Astrocyte of the spinal cord (primary cell): Measurements from ENCODE around the gene MTHFD1.
A peak's percentile ranks its signal among the peaks of the same experiment; 100 is the strongest.
"Not testable (repeated sequence)": the region's sequence is repeated elsewhere in the genome, so short reads cannot be mapped to it uniquely, and the experiment has no call there.

Experiments
- DNase-seq: peaks from one replicate; pipeline ENCODE4 v3.0.0; 2011; ENCODE audit warnings: low read depth, low spot score
- H3K4me3 ChIP-seq: 2 replicates; pipeline ENCODE4 v1.5.1; 2011; ENCODE audit warnings: low read depth, mild to moderate bottlenecking, low read length, moderate library complexity
- in situ Hi-C: cut with HindIII; loops from 2 replicates; pipeline ENCODE4 v1.10.0; 2017; ENCODE audit warnings: low sequenced_read_pairs
- TF ChIP-seq, protein P1 (sequence below): IDR thresholded peaks from 2 replicates; pipeline ENCODE4 v1.5.1; 2012; ENCODE audit warnings: low read depth, mild to moderate bottlenecking, low read length, inconsistent platforms

MTHFD1 gene

DNA sequence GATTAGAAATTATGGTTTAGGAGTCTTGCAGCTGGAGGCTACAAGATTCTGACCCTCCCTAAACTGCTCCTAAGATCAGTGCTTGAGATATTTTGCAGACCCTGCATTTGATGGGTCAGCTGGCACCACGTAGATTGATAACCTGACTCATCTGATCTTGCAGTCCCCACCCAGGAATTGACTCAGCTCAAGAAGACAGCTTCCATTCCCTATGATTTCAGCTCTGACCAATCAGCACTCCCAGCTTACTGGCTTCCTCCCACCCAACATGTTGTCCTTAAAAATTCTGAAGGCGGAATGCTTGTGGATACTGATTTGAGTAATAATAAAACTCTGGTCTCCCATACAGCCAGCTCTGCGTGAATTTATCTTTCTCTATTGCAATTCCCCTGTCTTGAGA, 23.2 kb upstream of the MTHFD1 start:
- in situ Hi-C loops: no loop called here
- no peak overlapping the region for H3K4me3 ChIP-seq
- TF ChIP-seq, protein P1, sequence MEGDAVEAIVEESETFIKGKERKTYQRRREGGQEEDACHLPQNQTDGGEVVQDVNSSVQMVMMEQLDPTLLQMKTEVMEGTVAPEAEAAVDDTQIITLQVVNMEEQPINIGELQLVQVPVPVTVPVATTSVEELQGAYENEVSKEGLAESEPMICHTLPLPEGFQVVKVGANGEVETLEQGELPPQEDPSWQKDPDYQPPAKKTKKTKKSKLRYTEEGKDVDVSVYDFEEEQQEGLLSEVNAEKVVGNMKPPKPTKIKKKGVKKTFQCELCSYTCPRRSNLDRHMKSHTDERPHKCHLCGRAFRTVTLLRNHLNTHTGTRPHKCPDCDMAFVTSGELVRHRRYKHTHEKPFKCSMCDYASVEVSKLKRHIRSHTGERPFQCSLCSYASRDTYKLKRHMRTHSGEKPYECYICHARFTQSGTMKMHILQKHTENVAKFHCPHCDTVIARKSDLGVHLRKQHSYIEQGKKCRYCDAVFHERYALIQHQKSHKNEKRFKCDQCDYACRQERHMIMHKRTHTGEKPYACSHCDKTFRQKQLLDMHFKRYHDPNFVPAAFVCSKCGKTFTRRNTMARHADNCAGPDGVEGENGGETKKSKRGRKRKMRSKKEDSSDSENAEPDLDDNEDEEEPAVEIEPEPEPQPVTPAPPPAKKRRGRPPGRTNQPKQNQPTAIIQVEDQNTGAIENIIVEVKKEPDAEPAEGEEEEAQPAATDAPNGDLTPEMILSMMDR: no peak
- peak; percentile 26 for DNase-seq

DNA sequence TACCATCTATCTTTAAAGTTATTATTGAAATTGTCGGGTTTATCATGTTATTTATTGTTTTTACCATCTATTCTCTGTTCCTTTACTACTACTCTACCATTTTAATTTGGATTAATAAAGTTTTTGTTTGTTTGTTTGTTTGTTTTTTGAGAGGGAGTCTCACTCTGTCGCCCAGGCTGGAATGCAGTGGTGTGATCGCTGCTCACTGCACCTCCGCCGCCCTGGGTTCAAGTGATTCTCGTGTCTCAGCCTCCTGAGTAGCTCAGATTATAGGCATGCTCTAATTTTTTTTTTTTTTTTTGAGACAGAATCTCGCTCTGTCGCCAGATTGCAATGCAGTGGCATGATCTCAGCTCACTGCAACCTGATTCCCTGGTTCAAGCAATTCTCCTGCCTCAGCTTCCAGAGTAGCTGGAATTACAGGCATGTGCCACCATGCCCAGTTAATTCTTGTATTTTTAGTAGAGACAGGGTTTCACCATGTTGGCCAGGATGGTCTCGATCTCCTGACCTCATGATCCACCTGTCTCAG, 22.7 kb upstream of the MTHFD1 start:
- H3K4me3 ChIP-seq, in situ Hi-C loops: not testable (repeated sequence)
- peak; percentile 12 for DNase-seq

DNA sequence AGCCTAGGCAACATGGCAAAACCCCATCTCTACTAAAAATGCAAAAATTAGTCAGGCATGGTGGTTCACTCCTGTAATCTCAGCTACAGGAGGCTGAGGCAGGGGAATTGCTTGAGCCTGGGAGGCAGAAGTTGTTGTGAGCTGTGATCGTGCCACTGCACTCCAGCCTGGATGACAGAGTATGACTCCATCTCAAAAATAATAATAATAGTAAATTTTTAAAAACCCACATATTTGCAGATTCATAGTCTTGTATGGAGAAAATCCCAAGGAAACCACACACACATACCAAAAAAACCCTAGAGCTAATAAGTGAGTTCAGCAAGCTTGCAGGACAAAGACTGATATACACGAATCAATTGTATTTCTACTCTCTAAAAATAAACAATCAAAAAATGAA, 19.0 kb upstream of the MTHFD1 start:
- TF ChIP-seq, protein P1: no peak
- no peak for DNase-seq
- H3K4me3 ChIP-seq: no peak overlapping the region
- in situ Hi-C loops: no loop called here

DNA sequence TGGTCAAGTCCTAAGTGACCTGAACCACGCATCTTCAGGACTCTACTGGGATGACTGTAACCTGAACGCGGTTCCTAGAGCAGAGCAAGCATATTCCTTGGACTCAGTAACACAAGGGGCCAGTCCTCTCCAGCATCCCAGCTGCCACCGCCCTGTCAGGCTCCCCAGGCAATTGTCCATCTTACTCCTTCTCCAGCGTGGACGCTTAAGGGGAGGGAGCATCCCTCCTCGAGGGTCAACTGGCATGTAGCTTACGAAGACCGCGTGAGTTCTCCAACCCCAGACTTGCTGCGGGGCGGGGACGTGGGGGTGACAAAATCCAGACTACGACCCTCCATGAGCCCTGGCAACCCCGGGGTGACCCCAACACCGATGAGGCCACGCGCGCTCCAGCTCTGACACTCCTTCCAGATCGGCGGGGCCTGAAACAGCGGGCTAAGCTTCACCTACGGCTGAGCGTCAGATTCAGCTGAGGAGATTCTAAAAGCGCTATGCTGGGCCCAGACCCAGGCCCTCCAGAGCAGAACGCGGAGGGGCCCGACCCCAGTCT, 846 bp upstream of the MTHFD1 start:
- DNase-seq: peak; percentile 35
- in situ Hi-C loops: no loop called here
- peak overlapping the region; percentile 77 for H3K4me3 ChIP-seq
- TF ChIP-seq, protein P1: no peak

DNA sequence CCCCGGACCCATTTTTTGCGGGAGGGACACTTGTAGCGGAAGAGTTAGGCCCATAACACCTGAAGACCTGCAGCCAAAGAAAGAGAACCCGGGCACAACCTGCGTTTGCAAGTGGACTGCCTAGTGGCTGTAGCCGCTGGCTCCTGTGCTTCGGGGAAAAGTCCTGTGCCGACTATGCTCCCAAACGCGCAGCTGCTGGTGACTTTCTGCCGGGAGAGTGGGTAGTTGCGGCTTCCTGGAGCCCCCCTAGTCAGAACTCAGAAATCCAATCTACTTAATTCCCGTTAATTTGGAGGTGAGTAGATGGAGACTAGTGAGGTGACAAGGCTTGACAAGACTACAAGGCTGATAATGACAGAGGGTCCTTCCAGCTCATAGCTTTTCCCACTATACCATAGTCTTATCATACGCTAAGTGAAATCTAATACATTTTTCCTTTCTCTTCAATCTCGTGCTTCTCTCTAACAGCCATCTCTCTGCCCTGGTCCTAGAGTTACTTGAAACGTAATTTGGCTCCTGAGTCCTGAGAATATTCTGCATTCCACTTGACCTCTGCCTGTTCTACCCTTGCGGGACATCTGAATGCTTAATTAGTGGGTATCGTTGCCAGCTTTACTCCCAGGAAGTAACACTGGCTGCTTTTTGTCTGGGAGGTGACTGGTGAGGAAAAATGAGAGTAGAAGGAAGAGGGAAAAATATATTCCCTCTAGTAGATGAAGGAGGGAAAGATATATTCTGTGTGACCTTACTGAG, 556 bp downstream of the MTHFD1 start:
- TF ChIP-seq, protein P1: no peak
- in situ Hi-C loops: no loop called here
- DNase-seq: peak; percentile 37
- H3K4me3 ChIP-seq: peak overlapping the region; percentile 77

DNA sequence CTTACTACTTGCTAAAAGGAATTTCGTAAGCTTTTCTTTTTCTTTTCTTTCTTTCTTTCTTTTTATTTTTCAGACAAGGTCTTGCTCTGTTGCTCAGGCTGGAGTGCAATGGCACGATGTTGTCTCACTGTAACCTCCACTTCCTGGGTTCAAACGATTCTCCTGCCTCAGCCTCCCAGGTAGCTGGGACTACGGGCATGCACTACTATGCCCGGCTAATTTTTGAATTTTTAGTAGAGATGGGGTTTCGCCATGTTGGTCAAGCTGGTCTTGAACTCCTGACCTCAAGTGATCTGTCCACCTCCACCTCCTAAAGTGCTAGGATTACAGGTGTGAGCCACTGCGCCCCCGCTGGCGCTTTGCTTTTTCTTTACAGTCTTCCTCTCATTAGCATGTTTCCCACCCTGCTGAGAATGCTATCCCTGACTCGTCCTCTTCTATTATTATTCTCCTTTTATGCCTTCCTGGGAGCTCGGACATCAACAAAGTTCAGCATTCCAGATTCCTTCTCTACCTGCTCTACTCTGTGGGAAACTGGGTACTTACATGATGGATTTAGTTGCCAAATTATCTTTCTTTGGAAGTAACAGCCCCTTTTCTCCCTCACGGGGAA, 3.1 kb downstream of the MTHFD1 start:
- H3K4me3 ChIP-seq: no peak overlapping the region
- TF ChIP-seq, protein P1: no peak
- in situ Hi-C loops: no loop called here
- no peak for DNase-seq

DNA sequence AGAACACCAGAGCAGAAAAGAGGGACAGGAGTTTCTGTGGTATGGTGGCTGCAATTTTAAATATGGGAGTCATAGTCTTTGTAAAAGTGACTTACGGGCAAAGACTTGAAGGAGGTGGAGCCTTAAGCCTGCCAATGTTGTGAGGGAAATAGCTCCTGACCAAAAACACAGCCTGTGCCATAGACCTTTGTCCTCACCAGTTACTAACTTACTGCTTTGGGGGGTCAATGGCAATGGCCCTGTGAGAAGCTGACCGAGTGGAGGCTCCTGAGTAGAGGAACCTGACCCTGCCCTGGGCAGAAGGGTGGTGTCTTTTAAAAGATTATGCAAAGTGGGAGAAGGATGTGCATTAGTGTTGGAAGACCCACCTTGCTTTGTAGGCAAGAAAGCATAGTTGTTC, 3.8 kb downstream of the MTHFD1 start:
- TF ChIP-seq, protein P1: no peak
- no peak overlapping the region for H3K4me3 ChIP-seq
- in situ Hi-C loops: no loop called here
- no peak for DNase-seq

DNA sequence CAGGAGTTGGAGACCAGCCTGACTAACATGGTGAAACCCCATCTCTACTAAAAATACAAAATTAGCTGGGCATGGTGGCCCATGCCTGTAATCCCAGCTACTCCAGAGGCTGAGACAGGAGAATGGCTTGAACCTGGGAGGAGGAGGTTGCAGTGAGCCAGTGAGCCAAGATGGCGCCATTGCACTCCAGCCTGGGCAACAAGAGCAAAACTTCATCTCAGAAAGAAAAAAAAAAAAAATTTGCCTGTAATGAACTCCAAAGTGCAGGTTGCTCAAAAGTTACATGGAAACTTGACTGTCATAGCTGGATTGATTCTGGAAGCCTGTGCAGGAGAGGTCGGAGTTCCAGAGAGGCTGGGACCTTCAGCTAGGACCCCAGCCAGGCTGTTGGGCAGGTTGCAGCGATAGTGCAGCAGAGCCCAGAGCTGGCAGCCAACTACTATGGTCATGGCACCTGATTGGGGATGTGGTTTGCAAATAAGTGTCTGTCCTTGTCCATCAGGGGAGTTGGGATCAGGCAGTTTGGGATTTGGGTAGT, 5.1 kb downstream of the MTHFD1 start:
- DNase-seq, H3K4me3 ChIP-seq, in situ Hi-C loops: not testable (repeated sequence)
